ENCODE data around the gene CACNB2. TPM values are rescaled to one million over a fixed set of nuclear protein-coding genes. Genes with fewer than 3 reads are reported as not detected.

Gene CACNB2
- total and polyA plus RNA-seq, 8 donors: 4.0 to 14.8 (median 11.8) TPM

GRCh38 chr10:18551473-18551872 lies 411.2 kb downstream of the CACNB2 start:
- TF ChIP-seq CTCF (IDR thresholded peaks at IDR 0.05): no peak
- Histone ChIP-seq H3K9me3 (peaks cover 0 to 17% of the 10 kb centered on the region in 2 donors), H3K36me3 (peaks cover 0 to 36% of the 10 kb centered on the region in 2 donors), H3K4me1 (no peaks in the 10 kb centered on the region), H3K27ac (no peak overlapping the region), H3K27me3 (no peaks in the 10 kb centered on the region), H3K4me3 (no peak overlapping the region)
- intact Hi-C loops (cut with DNase I): no loop called here
- ATAC-seq (no peak), DNase-seq (no peak)

- H3K4me1 ChIP-seq: no peaks in the 10 kb centered on the region
- no peak for TF ChIP-seq CTCF (IDR thresholded peaks at IDR 0.05)
- H3K9me3 ChIP-seq: peaks cover 0 to 46% of the 10 kb centered on the region in 2 donors
- DNase-seq: no peak
- H3K4me3 ChIP-seq: no peak overlapping the region
- H3K36me3 ChIP-seq: peaks cover 0 to 64% of the 10 kb centered on the region in 2 donors
- H3K27me3 ChIP-seq: no peaks in the 10 kb centered on the region
- no peak for ATAC-seq
- intact Hi-C loops (cut with DNase I): no loop called here
- no peak overlapping the region for H3K27ac ChIP-seq
Observed at GRCh38 chr10:18554479-18554878, 414.3 kb downstream of the CACNB2 start.

GRCh38 chr10:18556522-18557147 lies 416.4 kb downstream of the CACNB2 start:
- no peak for TF ChIP-seq CTCF (IDR thresholded peaks at IDR 0.05)
- Histone ChIP-seq H3K27ac (no peak overlapping the region), H3K27me3 (no peaks in the 10 kb centered on the region), H3K36me3 (peaks cover 0 to 72% of the 10 kb centered on the region in 2 donors), H3K9me3 (peaks cover 0 to 62% of the 10 kb centered on the region in 2 donors), H3K4me1 (no peaks in the 10 kb centered on the region), H3K4me3 (no peak overlapping the region)
- DNase-seq (no peak), ATAC-seq (no peak)
- intact Hi-C loops (cut with DNase I): no loop called here

GRCh38 chr10:18557960-18558359 lies 417.7 kb downstream of the CACNB2 start:
- no peak for ATAC-seq
- H3K36me3 ChIP-seq: peaks cover 0 to 79% of the 10 kb centered on the region in 2 donors
- no peak overlapping the region for H3K4me3 ChIP-seq
- TF ChIP-seq CTCF (IDR thresholded peaks at IDR 0.05): no peak
- intact Hi-C loops (cut with DNase I): no loop called here
- H3K4me1 ChIP-seq: no peaks in the 10 kb centered on the region
- peaks cover 0 to 75% of the 10 kb centered on the region in 2 donors for H3K9me3 ChIP-seq
- no peak for DNase-seq
- no peak overlapping the region for H3K27ac ChIP-seq
- H3K27me3 ChIP-seq: no peaks in the 10 kb centered on the region

GRCh38 chr10:18561861-18562551 lies 421.8 kb downstream of the CACNB2 start:
- DNase-seq (no peak), ATAC-seq (no peak)
- H3K9me3 ChIP-seq: peaks cover 0 to 93% of the 10 kb centered on the region in 2 donors
- TF ChIP-seq CTCF (IDR thresholded peaks at IDR 0.05): no peak
- no peaks in the 10 kb centered on the region for H3K27me3 ChIP-seq
- peaks cover 0 to 48% of the 10 kb centered on the region in 2 donors for H3K36me3 ChIP-seq
- no peak overlapping the region for H3K4me3 ChIP-seq
- intact Hi-C loops (cut with DNase I): no loop called here
- no peak overlapping the region for H3K27ac ChIP-seq
- no peaks in the 10 kb centered on the region for H3K4me1 ChIP-seq
